ENCODE results near the gene TRIM38.
A peak's percentile ranks its signal among the peaks of the same experiment; 100 is the strongest.
"Not testable (repeated sequence)": the region's sequence is repeated elsewhere in the genome, so short reads cannot be mapped to it uniquely, and the experiment has no call there.

Gene TRIM38

GRCh38 chr6:25942561-25943147 lies 19.9 kb upstream of the TRIM38 start:
- peak; percentile 92 for FAIRE-seq

- FAIRE-seq = no peak
These were observed 18.7 kb upstream of the TRIM38 start for GRCh38 chr6:25943887-25944286.

- FAIRE-seq = no peak
These were observed 17.7 kb upstream of the TRIM38 start for GRCh38 chr6:25944688-25945574.

- not testable (repeated sequence) for FAIRE-seq
These were observed 16.9 kb upstream of the TRIM38 start for GRCh38 chr6:25945738-25946137.

GRCh38 chr6:25946631-25947030 lies 16.0 kb upstream of the TRIM38 start:
- no peak for FAIRE-seq

- FAIRE-seq = not testable (repeated sequence)
These were observed 15.1 kb upstream of the TRIM38 start for GRCh38 chr6:25947492-25947891.

- no peak for FAIRE-seq
These were observed 12.9 kb upstream of the TRIM38 start for GRCh38 chr6:25949695-25950094.

GRCh38 chr6:25950297-25950696 lies 12.3 kb upstream of the TRIM38 start:
- no peak for FAIRE-seq

GRCh38 chr6:25951296-25952032 lies 11.1 kb upstream of the TRIM38 start:
- FAIRE-seq = no peak

- no peak for FAIRE-seq
These were observed 10.1 kb upstream of the TRIM38 start for GRCh38 chr6:25952535-25952934.

- FAIRE-seq = no peak
These were observed 8.9 kb upstream of the TRIM38 start for GRCh38 chr6:25953733-25954132.

- FAIRE-seq = no peak
These were observed 7.8 kb upstream of the TRIM38 start for GRCh38 chr6:25954756-25955155.

- FAIRE-seq = no peak
These were observed 6.4 kb upstream of the TRIM38 start for GRCh38 chr6:25956226-25956625.

GRCh38 chr6:25958700-25959162 lies 3.9 kb upstream of the TRIM38 start:
- FAIRE-seq = no peak

- FAIRE-seq = no peak
These were observed 2.6 kb upstream of the TRIM38 start for GRCh38 chr6:25959890-25960536.

GRCh38 chr6:25960734-25961133 lies 1.9 kb upstream of the TRIM38 start:
- no peak for FAIRE-seq

- FAIRE-seq = no peak
These were observed 918 bp upstream of the TRIM38 start for GRCh38 chr6:25961619-25962148.

GRCh38 chr6:25963426-25964123 lies 973 bp downstream of the TRIM38 start:
- FAIRE-seq = no peak

GRCh38 chr6:25965058-25965457 lies 2.5 kb downstream of the TRIM38 start:
- FAIRE-seq = no peak

GRCh38 chr6:25966711-25967110 lies 4.1 kb downstream of the TRIM38 start:
- no peak for FAIRE-seq

GRCh38 chr6:25968769-25969168 lies 6.2 kb downstream of the TRIM38 start:
- FAIRE-seq = no peak

- no peak for FAIRE-seq
These were observed 8.7 kb downstream of the TRIM38 start for GRCh38 chr6:25971187-25971821.

Data from A204.1 (cell line).